Measurements from ENCODE around the gene REPIN1.

The REPIN1 gene

DNA sequence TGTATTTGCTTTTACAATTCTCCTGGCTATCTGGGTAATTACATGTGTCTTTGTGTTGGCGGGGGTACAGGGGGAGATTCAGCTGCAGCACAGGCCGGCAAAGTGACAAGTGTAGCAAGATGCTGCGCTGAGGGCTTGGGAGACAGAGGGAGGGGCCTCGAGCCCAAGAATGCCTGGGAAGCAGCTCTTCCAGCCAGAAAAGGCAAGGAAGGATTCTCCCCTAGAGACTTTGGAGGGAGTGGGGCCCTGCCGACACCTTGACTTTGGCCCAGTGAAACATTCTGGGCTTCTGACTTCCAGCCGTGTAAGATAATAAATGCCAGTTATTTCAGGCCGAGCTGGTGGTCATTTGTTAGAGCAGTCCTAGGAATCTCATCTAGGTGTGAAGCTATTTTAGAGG lies 7.2 kb upstream of the REPIN1 start:
- no peak for DNase-seq

- no peak for DNase-seq
Observed at GRCh38 chr7:150361807-150362621, 6.6 kb upstream of the REPIN1 start.

GRCh38 chr7:150363370-150363769 lies 5.3 kb upstream of the REPIN1 start:
- no peak for DNase-seq

- DNase-seq, result no peak
Observed at GRCh38 chr7:150363872-150364271, 4.8 kb upstream of the REPIN1 start.

DNA sequence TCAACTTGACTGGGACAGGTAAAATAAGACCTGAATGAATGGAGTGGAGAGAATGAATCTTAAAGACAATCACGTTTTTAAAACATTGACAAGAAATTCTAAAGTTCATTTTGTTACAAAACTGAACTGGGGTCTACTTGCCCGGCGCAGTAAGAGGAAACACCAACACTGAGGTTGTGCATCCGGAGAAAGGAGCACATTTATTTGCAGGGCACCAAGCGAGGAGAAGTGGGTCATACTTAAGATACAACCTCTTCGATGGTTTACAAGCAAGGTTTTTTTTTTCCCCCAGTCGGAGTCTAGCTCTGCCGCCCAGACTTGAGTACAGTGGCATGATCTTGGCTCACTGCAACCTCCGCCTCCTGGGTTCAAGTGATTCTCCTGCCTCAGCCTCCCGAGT lies 3.4 kb upstream of the REPIN1 start:
- no peak for DNase-seq

DNA sequence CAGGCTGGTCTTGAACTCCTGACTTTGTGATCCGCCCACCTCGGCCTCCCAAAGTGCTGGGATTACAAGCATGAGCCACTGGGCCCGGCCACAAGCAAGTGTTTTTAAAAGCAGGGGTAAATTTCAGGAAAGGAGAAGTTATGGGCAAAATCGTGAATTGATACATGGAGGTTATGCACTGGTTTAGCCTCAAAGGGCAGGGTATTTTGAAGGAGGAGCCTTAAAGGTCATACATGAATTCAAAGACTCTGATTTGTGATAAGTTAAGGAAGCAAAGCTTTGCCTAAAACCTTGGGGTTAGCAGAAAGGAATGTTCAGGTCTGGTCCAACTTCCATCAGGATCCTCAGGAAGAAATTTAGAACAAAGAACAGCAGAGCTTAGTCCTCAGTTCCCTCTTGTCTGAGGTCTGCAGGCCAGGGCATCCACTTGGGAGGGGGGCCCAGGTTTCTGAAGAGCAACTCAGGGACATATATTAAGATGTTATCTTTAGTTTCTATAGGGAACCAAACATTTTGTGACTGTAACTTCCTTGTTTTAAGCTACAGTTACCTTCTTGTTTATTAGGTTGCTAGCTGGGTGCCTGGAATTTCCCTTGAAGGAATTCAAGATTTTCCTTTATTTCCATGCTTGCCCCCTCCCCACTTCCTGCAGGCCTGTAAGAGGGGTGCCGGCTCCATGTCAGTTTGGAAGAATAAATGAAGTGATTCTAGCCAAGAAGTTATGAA lies 2.8 kb upstream of the REPIN1 start:
- DNase-seq, result no peak

- no peak for DNase-seq
Observed at GRCh38 chr7:150367677-150368095, 936 bp upstream of the REPIN1 start.

DNA sequence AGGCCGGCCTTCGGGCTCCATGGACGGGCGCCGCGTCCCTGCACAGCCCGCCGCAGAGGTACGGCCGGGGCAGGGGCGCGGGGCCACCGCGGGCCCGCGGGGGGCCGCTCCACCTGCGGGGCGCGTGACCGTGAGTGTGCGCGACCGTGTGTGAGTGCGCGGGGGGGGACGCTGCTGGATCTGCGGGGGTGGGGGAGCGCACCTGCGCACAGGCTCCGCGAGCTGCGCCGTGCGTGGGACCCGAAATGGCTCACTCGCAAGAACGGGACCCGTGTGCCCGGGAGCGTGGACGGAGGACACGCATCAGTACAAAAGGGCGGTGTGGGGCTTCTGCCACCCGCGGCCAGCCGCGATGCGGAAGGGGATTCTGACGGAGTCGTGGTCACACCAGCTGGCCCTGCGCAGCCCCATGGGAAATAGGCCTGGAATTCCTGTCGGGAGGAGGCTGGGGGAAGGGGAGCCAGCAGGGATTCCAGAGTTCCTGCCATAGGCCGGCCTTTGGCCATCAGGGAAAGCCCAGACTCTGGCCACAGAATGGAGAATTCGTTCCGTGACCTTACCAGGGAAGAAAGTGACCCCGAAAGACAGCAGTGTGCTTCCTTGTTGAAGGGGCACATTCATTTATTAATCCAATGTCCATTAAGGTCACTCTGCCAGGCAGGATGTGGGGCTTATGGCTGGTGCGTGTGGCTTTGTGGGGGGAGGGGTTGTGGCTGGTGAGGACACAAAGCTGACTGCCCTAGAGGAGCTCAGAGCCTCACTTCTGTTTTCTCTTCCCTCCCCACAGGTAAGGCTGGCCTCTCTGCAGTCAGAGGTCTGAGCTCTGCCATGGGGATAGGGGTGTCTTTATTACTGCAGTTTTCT lies 494 bp downstream of the REPIN1 start:
- no peak for DNase-seq

- no peak for DNase-seq
Observed at GRCh38 chr7:150369748-150370501, 1.3 kb downstream of the REPIN1 start.

GRCh38 chr7:150370612-150371071 lies 2.0 kb downstream of the REPIN1 start:
- no peak for DNase-seq

DNA sequence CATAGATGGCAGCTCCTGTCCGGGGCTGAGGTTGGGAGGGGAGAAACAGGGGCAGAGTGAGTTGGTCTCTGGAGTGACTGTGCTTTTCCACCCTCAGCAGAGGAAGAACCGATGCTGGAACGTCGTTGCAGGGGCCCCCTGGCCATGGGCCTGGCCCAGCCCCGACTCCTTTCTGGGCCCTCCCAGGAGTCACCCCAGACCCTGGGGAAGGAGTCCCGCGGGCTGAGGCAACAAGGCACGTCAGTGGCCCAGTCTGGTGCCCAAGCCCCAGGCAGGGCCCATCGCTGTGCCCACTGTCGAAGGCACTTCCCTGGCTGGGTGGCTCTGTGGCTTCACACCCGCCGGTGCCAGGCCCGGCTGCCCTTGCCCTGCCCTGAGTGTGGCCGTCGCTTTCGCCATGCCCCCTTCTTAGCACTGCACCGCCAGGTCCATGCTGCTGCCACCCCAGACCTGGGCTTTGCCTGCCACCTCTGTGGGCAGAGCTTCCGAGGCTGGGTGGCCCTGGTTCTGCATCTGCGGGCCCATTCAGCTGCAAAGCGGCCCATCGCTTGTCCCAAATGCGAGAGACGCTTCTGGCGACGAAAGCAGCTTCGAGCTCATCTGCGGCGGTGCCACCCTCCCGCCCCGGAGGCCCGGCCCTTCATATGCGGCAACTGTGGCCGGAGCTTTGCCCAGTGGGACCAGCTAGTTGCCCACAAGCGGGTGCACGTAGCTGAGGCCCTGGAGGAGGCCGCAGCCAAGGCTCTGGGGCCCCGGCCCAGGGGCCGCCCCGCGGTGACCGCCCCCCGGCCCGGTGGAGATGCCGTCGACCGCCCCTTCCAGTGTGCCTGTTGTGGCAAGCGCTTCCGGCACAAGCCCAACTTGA lies 2.7 kb downstream of the REPIN1 start:
- no peak for DNase-seq

GRCh38 chr7:150371996-150372270 lies 3.3 kb downstream of the REPIN1 start:
- no peak for DNase-seq

GRCh38 chr7:150372271-150373048 lies 3.8 kb downstream of the REPIN1 start:
- no peak for DNase-seq

- no peak for DNase-seq
Observed at GRCh38 chr7:150373049-150373801, 4.6 kb downstream of the REPIN1 start.

- no peak for DNase-seq
Observed at GRCh38 chr7:150374026-150374425, 5.4 kb downstream of the REPIN1 start.

DNA sequence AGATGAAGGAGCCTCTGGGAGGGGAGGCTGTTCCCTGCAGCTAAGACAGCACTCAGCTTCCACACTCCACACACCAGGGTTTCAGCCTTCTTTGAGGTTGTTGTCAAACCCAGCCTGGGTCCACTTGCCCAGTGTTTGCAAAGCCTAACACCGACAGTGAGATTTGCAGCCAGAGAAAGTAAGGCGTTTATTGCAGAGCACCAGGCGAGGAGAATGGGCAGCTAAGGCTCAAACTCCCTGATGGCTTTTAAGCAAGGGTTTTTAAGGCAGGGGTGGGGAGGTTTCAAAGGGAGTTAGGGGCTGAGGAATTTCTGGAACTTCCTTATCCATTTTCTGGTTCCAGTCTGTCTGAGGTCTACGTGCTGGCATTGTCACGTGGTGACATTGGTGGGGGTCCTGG lies 5.8 kb downstream of the REPIN1 start:
- no peak for DNase-seq

- no peak for DNase-seq
Observed at GRCh38 chr7:150375662-150376521, 7.3 kb downstream of the REPIN1 start.

DNA sequence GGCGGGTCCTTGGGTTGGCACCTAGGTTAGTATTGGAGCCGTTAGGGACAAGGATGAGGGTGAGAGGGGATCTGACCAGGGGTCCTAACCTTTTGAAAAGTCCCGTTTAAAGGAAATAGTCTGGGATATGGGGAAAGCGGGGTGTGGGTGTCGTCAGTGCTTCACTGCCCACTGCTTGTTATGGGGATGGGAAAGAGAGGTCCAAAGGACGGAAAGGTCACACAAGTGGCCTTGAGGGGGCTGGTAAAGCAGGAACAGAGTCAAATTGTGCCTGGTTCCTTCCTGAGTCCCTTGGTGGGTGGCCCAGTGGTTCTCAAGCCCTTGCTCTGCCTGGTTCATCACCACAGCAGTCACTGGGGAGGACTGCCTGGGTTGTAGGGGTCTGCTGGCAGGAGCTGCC lies 7.9 kb downstream of the REPIN1 start:
- DNase-seq, result no peak

DNA sequence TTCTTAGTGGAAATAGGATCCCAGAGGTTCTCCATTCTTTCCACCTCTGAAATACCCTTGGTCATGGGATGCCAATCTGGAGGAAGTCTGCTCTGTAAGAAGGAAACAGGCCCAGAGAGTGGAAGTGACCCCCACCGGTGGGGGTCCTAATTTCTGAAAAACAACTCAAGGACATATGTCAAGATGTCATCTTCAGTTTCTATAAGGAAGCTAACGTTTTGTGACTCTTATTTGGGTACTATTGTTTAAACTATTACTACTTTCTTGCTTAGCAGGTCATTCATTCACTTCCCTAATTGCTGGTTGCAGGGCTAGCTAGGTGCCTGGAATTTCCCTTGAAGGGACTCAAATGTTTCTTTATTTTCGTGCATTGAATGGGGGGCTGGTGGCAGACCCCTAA lies 8.6 kb downstream of the REPIN1 start:
- DNase-seq, result no peak
